Activated CD8-positive, alpha-beta memory T cell treated with anti-CD3 and anti-CD28 coated beads, Interleukin-2, amount 50 U/mL, for 1 hour (primary cell): Measurements from ENCODE around the gene ANGPTL1.

Experiments
- DNase-seq: peaks from one replicate; pipeline ENCODE4 v3.0.0-alpha.2; 2020; ENCODE audit errors: extremely low read depth

Gene ANGPTL1

GRCh38 chr1:178870944-178871343 lies at the start of gene ANGPTL1:
Gene ANGPTL1, minus strand, starts transcription at chr1:178871077. Its CDS starts 5,301 bp downstream, at chr1:178865776.
- DNase-seq, result no peak

GRCh38 chr1:178919581-178919980 lies 48.7 kb upstream of the ANGPTL1 start:
- DNase-seq, result no peak

- DNase-seq, result no peak
Measured at GRCh38 chr1:178918955-178919354, 48.1 kb upstream of the ANGPTL1 start.

GRCh38 chr1:178918308-178918707 lies 47.4 kb upstream of the ANGPTL1 start:
- no peak for DNase-seq

- DNase-seq, result no peak
Measured at GRCh38 chr1:178916448-178917174, 45.7 kb upstream of the ANGPTL1 start.

GRCh38 chr1:178912597-178912996 lies 41.7 kb upstream of the ANGPTL1 start:
- DNase-seq, result no peak

GRCh38 chr1:178910023-178910422 lies 39.1 kb upstream of the ANGPTL1 start:
- no peak for DNase-seq

- DNase-seq, result no peak
Measured at GRCh38 chr1:178908358-178908757, 37.5 kb upstream of the ANGPTL1 start.

GRCh38 chr1:178901482-178902125 lies 30.7 kb upstream of the ANGPTL1 start:
- no peak for DNase-seq

GRCh38 chr1:178899402-178899801 lies 28.5 kb upstream of the ANGPTL1 start:
- no peak for DNase-seq

GRCh38 chr1:178898401-178898800 lies 27.5 kb upstream of the ANGPTL1 start:
- no peak for DNase-seq

- no peak for DNase-seq
Measured at GRCh38 chr1:178895928-178896327, 25.1 kb upstream of the ANGPTL1 start.

- no peak for DNase-seq
Measured at GRCh38 chr1:178886551-178886950, 15.7 kb upstream of the ANGPTL1 start.

GRCh38 chr1:178885869-178886268 lies 15.0 kb upstream of the ANGPTL1 start:
- no peak for DNase-seq

- DNase-seq, result no peak
Measured at GRCh38 chr1:178881950-178882349, 11.1 kb upstream of the ANGPTL1 start.

GRCh38 chr1:178877896-178878295 lies 7.0 kb upstream of the ANGPTL1 start:
- no peak for DNase-seq

- DNase-seq, result no peak
Measured at GRCh38 chr1:178875936-178876335, 5.1 kb upstream of the ANGPTL1 start.

- DNase-seq, result no peak
Measured at GRCh38 chr1:178874966-178875365, 4.1 kb upstream of the ANGPTL1 start.

- DNase-seq, result no peak
Measured at GRCh38 chr1:178871551-178872320, 859 bp upstream of the ANGPTL1 start.

- no peak for DNase-seq
Measured at GRCh38 chr1:178870221-178870620, 656 bp downstream of the ANGPTL1 start.

GRCh38 chr1:178869119-178869697 lies 1.7 kb downstream of the ANGPTL1 start:
- DNase-seq, result no peak

- DNase-seq, result no peak
Measured at GRCh38 chr1:178868706-178869105, 2.2 kb downstream of the ANGPTL1 start.
